HG02763 (cell line): ENCODE measurements around the gene SHC3.

Experiments used
- ATAC-seq: cut with Tn5 transposase; IDR thresholded peaks from one replicate; pipeline ENCODE4 v1.9.1; 2021; ENCODE audit warnings: mild to moderate bottlenecking, moderate library complexity; ENCODE audit not compliant: unreplicated experiment

The SHC3 gene

DNA sequence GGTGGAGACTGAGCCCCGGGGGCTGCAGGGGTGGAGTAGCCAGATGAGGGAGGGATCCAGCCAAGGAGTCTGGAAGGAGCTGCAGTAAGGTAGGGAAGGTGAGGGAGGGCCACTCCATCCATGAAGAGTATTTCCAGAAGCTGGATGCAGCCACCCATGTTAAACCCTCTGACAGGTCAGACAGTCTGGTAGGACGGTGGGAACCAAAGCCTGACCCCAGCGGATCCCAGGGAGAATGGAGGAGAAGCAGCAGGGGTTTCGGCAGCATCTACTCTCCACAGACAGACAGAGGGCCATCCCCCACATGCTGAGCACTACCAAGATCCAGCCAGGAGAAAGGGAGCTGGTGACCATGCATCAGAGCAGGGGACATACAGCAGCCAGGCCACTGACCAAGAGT is 209.8 kb downstream of the SHC3 start:
- no peak for ATAC-seq

DNA sequence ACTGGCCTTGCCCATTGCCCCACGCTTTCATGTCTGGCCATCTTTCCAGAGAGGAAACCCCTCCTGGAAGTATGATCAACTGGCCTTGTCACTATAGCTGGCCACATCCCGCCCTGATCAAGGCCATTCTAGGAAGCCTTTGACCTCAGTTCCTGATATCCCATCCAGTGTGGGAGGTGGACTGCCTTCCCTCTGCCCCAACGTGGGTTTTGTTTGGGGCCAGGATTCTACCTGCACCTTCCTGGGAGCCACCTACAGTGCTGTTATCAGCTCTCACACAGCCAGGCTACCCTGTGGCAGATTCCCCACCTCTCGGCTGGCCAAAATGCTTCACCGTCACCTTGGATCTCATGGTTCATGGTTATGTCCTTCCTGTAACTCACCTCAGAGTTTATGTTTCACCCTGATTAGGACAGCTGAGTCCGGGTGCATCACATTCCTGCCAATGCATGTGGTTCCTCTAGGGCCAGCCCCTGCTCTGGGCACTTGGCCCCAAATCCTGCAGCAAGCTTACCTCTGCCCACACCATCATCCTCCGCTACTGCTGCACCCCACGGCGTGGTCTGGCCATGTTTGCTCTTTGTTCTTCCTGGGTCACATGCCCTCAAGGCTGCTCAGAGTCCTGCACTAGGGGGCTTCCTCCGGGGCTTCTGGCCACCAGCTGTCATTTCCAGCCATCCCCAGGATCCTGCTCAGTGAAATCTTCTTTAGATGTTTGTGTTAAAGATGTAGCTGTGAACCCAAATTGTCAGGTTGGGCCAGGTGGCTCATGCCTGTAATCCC is 211.5 kb downstream of the SHC3 start:
- ATAC-seq, result no peak

- ATAC-seq, result no peak
These were observed 213.1 kb downstream of the SHC3 start for GRCh38 chr9:88965473-88965872.

DNA sequence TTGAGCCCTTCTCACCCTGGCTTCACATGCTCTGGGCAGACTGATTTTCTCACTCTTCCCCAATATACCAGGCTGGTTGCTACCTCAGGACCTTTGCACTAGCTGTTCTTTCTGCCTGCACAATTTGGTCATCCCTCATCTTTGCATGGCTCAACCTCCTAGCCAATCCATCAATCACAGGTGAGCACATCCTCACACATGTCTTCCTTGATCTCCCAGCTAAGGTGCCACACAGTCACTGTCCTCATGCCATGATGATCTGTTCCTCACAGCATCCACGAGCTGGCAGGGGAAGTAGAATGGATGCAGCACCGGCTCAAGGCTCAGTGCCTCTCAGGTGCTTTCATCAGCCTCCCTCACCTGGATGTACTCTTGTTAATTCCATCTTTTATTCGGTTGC is 218.0 kb downstream of the SHC3 start:
- no peak for ATAC-seq

GRCh38 chr9:88959727-88960469 is 218.7 kb downstream of the SHC3 start:
- ATAC-seq, result no peak

DNA sequence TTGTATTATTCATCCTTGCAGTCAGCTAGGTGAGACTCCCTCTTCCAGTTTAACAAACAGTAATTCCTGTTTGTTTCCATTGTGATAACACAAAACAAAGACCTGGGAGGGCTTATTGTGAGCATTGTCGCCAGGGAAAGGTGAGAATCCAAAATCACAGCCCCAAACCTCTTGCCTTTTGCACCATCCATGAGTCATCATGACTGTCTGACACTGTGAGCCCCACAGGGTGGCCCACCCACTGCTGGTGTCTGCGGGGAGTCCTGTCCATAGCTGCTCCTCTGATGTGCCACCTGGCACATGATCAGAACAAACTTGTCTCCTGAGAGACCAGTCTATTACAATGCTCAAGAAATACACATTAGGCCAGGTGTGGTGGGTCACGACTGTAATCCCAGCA is 221.1 kb downstream of the SHC3 start:
- ATAC-seq, result no peak
